HL-60 (cell line): ENCODE data around the gene IFT43.

Experiments
- DNase-seq, 2 experiments: peaks; one replicate each; pipeline ENCODE4 v3.0.0-alpha.2; 2010 to 2020; ENCODE audit warnings: low read depth in 1 of 2, low spot score in 1 of 2
- H3K27ac ChIP-seq: fragments of 250-450 bp; sonication (Bioruptor Pico); replicated peaks from 2 replicates; pipeline ENCODE4 v1.5.1; 2020; ENCODE audit warnings: mild to moderate bottlenecking, moderate library complexity
- H3K27me3 ChIP-seq: fragments of 250-450 bp; sonication (Bioruptor Pico); 2 replicates; pipeline ENCODE4 v1.5.1; 2021; ENCODE audit warnings: mild to moderate bottlenecking, moderate library complexity; ENCODE audit not compliant: insufficient read depth, poor library complexity, severe bottlenecking
- H3K4me3 ChIP-seq: replicated peaks from 2 replicates; pipeline ENCODE4 v1.5.1; 2011; ENCODE audit warnings: mild to moderate bottlenecking, control low read depth, low read length; ENCODE audit not compliant: insufficient read depth
- GABPA ChIP-seq: IDR thresholded peaks from 2 replicates; pipeline ENCODE4 v1.6.1; 2012; ENCODE audit warnings: low read depth
- POLR2AphosphoS5 ChIP-seq: IDR thresholded peaks from 2 replicates; pipeline ENCODE4 v1.6.1; 2012; ENCODE audit warnings: low read depth
- REST ChIP-seq: IDR thresholded peaks from 2 replicates; pipeline ENCODE4 v1.6.1; 2012; ENCODE audit warnings: low read depth; ENCODE audit not compliant: insufficient replicate concordance
- SPI1 ChIP-seq: IDR thresholded peaks from 2 replicates; pipeline ENCODE4 v1.6.1; 2012; ENCODE audit warnings: low read depth, mild to moderate bottlenecking, borderline replicate concordance
- TF ChIP-seq, protein P1 (sequence below): IDR thresholded peaks from one replicate; pipeline ENCODE4 v1.5.1; 2011; ENCODE audit warnings: low read length, control low read depth, inconsistent platforms; ENCODE audit not compliant: insufficient read depth

Gene IFT43

DNA sequence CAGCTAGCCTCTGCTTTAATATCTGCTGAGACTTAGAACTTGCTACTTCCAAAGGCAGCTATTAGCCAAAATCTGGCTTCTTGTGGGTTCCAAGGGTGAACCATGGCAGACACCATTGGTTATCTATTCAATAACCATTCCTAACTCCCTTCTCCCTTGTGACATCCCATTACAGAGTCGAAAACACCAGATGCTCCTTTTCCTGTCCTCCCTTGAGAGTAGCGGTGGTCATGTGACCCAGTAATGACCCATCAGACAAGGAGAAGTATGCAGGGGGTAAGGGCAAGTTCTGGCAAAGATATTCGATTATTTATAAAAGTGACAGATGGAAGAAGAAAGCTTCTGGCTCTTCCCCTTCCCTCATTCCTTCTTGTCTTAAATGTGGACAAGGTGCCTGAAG, 23.9 kb upstream of the IFT43 start:
- H3K27ac ChIP-seq: no peak overlapping the region
- H3K4me3 ChIP-seq: no peak overlapping the region
- no peaks in the 10 kb centered on the region for H3K27me3 ChIP-seq
- TF ChIP-seq POLR2AphosphoS5 (no peak), SPI1 (no peak)
- no peak for DNase-seq

DNA sequence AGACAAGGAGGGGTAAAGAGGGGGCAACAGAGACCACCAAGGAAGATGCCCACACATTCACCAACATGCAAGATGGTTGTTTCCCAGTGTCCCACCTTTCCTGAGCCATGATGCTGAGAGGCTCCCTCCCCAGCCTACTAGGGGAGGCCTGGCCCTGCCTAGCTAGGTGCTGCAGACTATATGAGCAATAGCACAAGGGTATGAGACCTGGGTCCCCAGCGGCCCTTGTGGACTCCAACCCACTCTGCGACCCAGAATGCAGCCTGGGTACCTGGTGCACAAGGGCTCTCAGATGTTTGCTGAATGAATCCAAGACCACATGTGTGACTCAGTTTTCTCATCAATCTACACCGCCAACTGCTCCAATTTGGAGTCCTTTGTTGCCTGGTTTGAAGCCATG, 17.7 kb upstream of the IFT43 start:
- no peak for DNase-seq
- Histone ChIP-seq H3K4me3 (no peak overlapping the region), H3K27me3 (no peaks in the 10 kb centered on the region), H3K27ac (no peak overlapping the region)
- TF ChIP-seq GABPA: no peak
- TF ChIP-seq REST: no peak
- no peak for TF ChIP-seq SPI1
- TF ChIP-seq POLR2AphosphoS5: no peak
- TF ChIP-seq, protein P1, sequence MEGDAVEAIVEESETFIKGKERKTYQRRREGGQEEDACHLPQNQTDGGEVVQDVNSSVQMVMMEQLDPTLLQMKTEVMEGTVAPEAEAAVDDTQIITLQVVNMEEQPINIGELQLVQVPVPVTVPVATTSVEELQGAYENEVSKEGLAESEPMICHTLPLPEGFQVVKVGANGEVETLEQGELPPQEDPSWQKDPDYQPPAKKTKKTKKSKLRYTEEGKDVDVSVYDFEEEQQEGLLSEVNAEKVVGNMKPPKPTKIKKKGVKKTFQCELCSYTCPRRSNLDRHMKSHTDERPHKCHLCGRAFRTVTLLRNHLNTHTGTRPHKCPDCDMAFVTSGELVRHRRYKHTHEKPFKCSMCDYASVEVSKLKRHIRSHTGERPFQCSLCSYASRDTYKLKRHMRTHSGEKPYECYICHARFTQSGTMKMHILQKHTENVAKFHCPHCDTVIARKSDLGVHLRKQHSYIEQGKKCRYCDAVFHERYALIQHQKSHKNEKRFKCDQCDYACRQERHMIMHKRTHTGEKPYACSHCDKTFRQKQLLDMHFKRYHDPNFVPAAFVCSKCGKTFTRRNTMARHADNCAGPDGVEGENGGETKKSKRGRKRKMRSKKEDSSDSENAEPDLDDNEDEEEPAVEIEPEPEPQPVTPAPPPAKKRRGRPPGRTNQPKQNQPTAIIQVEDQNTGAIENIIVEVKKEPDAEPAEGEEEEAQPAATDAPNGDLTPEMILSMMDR: no peak

DNA sequence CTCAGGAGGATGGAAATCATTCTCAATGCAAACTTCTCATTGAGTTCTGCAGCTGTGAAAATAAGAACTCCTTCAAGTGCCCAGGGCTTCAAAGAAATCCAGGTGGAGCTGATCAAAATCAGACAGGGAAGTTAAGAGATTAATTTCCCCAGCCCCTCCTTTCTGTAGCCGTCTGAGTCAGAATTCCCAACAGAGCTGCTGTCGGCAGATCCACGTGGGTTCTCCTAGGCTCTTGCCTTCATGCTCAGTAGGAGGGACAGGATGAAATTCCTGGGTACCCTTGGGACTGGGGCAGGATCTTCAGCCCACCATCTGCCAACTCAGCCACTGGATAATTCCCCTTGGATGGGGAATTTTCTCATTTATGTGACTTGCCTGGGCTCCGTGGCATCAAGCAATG, 17.1 kb upstream of the IFT43 start:
- Histone ChIP-seq H3K27ac (no peak overlapping the region), H3K4me3 (no peak overlapping the region), H3K27me3 (no peaks in the 10 kb centered on the region)
- TF ChIP-seq SPI1 (no peak), REST (no peak), POLR2AphosphoS5 (no peak), GABPA (no peak)
- TF ChIP-seq, protein P1: no peak
- no peak for DNase-seq

DNA sequence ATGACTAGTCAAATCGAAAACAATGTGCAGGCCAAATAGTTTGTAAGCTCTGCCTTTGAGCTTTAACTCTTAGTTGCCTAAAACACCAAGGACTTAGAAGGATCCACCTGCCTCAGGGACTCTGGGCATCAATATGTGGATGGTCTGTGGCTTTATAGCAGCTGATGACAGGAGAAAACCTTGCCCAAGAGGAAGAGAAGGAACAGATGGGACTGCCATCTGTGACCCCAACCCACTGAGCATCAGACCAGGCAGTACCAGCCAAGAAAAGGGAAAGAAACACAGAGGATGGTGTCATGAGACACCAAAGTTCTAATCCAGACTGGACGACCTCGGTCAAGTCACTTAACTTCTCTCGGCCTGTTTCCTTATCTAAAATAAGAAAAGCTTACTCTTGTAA, 16.4 kb upstream of the IFT43 start:
- no peaks in the 10 kb centered on the region for H3K27me3 ChIP-seq
- no peak for DNase-seq
- no peak overlapping the region for H3K27ac ChIP-seq

More for the DNA sequence above, 16.4 kb upstream of the IFT43 start:
- no peak overlapping the region for H3K4me3 ChIP-seq
- TF ChIP-seq GABPA (no peak), SPI1 (no peak), POLR2AphosphoS5 (no peak), REST (no peak)
- TF ChIP-seq, protein P1: no peak
